ENCODE results near the gene GRM4.

Gene GRM4

DNA sequence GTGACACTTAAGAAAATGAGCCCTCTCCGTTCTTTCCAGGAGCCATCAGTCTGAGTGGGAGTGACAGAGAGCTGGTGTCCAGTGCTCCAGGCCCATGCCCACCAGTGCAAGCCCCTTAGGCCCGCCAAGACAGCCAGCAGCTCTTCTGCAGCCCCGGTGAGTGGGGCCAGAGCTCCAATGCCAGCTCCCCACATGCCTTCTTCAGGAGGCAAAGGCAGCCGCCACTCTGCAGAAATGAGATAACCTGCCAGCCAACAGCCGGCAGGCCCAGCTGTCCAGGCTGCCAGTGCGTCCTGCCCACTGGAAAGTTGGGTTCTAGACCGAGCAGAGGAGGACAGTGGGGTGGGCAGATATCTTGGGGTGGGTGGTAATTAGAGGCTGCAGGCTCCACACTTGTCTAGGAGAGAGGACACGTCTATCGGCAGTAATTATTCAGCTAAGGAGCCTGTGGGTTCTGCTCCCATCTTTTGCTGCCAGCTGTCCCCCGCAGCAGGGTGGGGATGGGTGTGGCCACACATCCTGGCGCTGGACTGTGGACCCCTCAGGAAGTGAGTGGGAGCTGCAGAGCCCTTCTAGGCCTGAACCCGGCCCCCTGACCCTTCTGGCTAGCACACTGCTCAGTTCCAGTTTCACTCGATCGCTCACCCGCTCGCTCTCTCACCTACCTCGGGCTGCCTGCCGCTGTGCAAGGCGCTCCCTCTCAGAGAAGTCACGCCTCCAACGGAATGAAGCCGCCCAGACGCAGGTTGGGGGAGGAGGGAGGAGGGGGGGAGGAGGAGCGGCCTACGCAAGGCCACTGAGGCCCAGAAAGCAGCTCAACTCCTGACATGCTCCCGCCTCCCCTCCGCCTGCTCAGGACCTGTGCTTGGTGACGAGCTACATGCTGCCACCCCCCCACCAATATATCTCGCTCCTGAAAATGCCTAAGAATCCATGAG lies 3.6 kb downstream of the GRM4 start:
- DNase-seq: peak in 1 of 2 experiments; percentile 16

DNA sequence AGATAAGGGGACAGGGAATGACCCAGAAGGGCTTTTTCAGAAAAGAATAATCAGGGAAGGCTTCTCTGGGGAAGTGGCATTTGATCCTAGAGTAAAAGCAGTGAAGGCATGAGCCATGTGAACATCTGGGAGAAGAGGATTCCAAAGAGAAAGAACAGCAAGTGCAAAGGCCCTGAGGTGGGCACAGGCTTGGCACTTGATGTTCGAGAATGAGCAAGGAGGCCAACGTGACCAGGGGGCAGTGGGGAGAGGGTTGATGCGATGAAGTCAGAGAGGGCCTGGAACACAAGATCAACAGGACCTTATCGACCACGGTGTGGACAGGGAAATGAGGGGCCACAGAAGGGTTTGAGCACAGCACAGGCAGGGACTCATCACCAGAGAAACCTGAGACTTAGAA lies 5.8 kb downstream of the GRM4 start:
- DNase-seq: no peak

DNA sequence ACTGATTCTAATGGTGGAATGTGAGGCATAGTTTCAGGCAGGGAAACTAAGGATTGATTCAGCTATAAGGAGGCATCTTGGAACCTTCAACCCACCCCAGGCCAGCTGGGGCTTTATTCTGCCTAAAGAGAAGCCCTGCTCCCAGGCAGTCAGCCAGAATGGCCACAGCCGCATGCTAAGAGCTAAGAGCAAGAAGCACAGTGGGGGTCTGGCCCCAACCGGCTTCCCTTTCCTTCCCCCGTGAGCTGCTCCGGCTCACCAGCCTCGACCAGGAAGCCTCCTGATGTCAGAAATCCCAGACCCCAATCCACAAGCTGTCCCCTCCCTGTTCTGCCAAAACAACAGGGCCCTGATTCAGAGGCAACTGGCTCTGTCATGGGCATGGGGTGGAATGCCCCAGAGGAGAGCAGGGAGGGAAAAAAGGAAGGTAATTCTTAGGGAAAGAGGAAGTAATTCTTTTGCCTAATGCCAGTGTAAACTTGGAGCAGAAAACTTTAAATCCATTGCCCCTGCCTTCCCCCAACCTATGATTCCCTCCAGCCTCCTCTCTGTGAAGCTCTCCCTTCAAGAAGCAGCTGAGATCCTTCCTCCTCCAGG lies 6.9 kb downstream of the GRM4 start:
- no peak for DNase-seq

DNA sequence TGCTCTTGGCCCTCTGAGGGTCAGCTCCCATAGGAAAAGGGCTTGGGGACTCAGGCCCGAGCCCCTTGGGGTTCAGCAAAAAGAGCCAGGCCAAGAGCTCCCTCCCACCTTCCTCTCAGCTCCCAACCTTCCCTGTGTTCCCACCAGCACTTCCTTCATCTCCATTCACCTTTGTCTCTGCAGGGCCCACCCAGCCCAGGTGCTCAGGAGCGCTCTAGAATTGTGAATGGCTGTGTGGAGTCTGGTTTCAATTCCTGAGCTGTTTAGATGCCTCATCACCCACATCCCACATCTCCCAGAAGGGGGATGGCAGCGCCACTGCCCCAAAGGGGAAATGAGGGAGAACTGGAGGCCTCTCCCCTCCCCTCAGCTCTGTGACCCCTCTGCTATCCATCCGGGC lies 7.7 kb downstream of the GRM4 start:
- DNase-seq: no peak

DNA sequence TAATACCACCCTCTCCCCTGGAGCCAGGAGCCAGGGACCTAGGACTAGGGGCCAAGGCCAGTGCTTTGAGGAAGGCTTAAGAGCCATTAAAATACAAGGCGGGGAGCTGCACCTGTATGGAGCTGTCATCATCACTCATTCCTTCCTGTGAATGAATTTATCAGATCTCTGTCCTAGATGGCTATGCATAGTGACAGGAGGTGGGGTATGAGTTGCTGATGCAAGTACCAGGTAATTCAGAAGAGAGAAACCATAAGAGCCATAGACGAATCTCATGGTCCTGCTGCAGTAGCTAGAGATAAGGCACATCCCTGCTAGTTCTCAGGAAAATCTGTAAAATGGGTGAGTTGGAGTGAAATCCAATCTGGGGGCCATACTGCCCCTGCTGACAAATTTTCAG lies 10.3 kb downstream of the GRM4 start:
- no peak for DNase-seq

DNA sequence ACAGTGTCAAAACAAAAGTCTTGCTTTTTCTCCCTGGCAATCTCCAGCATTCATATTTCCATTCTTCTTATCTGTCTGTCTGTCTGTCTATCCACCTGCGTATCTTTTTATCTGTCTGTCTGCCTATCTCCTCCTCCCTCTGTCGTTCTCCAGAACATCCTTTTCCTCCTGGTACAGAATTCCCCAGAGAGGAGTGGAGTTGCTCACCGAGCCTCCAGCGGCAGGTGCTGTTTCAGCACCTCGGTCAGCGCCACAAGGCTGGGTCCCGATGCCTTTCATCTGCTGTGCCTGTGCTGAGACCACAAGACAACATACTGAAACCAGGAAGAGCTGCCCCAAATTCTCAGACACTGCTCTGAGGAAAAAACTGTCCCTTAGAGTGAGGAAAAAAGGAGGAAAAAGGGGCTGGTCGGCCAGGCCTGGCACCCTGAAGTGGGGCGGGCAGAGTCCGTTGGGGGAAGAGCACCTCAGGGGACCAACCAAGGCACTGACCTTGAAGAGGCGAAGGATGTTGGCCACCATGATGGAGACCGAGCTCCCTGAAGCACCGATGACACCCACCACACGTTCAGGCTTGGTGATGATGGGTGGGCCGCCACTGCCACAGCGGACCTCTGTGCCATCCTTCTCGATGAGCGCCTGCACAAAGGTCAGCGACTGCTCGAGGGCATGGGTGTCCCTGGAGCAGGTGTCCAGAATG lies 13.3 kb downstream of the GRM4 start:
- peak in 1 of 2 experiments; percentile 36 for DNase-seq

DNA sequence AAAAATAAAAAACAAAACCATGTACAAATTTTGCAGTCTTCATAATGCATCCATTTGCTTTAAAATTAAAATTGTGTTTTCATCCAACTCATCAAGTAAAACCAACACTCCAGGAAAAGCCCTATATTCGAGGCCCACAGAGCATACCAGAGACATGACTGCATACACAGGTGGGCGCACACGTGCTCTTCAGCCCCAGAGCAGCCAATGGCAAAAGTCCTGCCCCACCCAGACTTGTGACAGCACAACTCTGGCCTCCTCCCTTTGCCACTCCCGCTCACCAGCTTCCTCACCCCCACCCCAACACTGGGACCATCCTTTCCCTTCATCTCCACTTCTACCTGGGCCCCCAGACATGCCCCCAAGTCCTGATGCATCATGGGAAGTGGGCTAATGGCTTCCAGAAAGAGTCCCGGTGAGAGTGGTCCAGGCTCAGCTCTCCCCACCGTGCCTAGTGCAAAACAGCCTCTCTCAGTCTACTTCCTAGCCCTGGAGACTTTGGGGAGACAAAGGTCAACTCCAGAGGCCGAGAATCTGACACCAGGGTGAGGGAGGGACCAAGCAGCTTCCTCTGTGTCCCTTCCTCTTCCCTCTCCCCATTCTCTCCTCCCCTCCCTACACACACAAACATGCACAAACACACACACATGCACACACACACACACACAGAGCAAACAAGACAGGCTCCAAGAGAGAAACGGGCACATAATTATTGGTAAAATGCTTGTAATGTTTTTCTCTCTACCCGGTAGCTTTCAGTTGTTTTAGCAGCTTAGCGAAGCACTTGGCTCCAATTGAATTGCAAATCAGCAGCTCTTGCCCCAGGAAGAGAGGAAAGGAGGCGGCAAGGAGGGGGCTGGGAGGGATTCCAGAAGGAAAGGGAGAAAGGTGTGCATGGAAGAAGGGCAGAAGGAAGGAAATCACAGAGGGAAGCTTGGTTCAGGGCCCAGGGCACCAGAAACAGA lies 14.3 kb downstream of the GRM4 start:
- no peak for DNase-seq

DNA sequence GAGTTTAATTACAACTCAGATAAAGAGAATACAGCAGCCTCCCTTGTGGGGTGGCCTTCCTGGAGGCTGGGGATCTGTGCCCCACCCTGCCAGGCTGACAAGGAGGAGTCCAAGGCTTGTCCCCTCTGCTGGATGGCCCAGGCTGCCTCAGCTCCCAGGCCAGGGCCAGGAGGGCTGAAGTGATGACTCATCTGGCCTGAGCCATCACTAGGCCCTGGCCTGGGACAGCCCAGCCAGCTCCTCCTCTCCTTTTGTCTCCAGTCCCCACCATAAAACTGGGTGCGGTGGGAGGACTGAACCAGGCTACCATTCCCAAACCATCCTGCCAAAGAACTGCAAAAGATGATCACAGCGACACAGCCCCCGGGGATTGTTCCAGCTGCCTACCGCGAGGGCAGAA lies 15.0 kb downstream of the GRM4 start:
- no peak for DNase-seq

DNA sequence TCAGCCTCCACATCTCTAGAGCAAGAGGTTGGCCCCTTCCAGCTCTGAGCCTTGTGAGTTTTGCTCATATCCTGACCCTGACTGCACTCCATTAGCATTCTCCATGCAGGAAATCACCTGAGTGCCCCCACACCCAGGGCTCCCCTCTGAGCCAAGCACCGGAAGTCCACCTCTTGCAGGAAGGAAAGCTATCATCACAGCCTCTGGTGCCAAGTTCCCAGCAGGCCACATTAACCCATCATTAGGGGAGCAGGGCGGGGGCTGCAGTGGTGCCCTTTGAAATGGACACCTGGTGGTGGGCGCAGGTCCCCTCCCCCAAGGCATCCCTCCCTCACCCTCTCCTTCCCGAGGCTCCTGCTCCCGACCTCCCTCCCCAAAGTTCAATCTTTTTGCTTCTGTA lies 16.1 kb downstream of the GRM4 start:
- no peak for DNase-seq

DNA sequence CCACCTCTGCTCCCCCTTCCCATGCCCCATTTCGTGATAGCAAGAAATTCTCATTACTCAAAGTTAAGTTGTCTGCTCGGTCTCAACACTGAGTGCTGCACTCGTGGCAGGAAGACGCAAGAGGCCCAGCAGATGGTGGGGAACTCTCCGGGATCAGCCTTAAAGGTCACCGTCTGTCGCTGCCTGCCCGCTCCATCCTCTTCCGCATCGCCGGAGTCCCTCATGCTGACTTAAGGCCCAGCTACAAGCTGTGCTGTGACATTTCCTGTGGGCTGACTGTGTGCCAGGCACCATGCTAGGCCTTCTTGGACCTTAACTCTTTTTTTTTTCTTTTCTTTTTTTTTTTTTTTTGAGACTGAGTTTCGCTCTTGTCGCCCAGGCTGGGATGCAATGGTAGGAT lies 17.8 kb downstream of the GRM4 start:
- no peak for DNase-seq

DNA sequence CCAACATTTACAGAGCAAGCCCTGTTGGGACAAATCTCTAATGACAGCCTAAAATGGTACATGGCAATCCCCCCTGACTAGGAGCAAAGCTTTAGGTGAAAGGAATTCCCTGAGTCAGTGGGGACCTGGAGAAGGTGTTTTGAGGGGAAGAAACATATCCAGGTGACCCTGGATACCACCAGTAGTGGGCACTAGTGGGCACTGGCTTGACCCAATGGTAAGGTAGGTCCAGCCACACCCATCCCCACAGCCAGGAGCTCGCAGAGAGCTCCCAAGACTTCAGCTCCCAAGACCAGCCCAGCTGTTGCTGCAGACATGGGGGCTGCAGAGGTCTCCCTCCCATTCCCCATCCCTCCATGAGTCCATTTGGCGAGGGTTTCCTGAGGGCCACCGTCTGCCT lies 19.5 kb downstream of the GRM4 start:
- DNase-seq: no peak

DNA sequence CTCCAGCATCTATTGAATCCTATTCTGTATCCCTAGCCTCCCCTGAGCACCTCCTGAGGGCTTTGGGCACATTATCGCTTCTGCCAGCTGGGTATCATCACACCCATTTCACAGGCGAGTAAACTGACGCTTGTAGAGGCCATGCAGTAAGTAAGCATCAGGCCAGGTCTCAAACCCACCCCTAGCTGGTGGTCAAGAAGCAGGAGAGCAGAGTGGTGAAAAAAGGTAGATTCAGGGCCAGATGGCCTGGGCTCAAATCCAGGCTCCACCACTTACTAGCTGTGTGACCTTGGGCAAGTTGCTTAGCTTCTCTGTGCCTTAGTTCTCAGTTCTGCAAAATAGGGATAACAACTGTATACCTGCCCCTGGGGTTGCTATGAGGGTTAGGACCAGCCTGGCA lies 19.9 kb downstream of the GRM4 start:
- no peak for DNase-seq

DNA sequence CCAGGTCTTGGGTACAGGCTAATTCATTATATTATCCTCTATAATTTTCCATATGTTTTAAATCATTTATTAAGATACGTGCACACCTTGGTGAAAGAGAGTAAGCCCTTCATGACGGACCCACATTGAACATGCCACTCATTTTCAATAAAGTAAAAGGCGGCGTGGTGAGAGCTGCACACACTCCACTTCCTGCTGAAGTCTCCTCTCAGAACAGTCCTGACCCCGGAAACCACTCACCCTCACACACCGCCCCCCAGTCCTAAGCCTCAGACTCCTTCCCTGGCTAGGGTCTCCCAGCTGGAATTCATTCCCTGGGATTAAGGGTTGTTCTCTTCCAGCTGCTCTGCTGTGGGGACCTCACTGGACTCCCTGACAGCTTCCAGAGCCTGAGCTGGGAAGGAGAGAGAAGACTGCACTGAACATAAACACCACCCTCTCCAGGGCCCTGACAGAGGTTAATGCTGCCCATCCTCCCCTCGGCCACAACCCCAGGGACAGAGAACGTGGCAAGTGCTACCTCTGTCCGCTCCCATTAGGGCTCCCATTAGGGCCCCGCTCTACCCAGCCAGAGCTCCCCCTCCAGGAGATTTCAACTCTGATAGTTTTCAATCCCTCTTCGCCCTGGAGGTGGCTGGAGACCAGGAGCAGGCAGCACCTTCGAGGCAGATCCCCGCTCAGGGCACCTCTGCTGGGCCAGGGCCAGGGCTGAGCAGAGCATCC lies 24.8 kb downstream of the GRM4 start:
- DNase-seq: no peak

DNA sequence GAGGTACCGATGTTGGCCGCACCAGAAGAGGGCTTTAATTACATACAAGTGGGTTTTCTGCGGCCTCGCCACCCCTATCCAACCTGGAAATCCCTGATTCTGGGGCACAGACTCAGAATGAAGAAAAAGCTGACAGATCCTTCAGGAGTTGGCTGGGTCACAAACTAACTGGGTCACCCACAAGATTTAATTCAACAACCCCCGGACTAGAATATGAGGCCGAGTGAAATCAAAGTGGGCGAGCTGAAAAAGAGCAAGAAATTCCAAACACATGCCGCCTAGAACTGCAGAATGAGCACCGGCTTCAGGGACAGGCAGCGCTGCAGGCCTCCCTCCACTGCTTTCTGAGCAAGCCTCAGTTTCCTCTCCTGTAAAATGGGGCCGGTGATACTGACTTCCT lies 30.0 kb downstream of the GRM4 start:
- no peak for DNase-seq

DNA sequence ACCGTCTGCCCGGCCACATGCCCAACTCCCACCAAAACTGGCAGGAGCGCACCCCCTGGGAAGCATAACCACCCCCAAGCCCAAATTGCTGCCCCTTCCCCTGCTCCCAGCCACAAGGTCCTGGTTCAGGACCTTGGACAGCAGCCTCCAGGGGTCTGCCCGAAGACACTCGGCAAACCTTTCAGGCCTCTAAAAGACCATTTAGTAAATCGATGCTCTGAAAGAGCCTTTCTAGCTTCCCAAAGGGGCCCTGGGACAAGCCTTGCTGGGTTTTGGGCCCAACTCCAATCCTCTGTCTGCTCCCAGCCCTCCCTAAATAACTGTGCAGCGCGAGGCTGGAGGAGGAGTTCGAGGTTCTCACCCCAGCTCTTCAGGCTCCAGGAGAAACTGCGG lies 30.5 kb downstream of the GRM4 start:
- DNase-seq: no peak

DNA sequence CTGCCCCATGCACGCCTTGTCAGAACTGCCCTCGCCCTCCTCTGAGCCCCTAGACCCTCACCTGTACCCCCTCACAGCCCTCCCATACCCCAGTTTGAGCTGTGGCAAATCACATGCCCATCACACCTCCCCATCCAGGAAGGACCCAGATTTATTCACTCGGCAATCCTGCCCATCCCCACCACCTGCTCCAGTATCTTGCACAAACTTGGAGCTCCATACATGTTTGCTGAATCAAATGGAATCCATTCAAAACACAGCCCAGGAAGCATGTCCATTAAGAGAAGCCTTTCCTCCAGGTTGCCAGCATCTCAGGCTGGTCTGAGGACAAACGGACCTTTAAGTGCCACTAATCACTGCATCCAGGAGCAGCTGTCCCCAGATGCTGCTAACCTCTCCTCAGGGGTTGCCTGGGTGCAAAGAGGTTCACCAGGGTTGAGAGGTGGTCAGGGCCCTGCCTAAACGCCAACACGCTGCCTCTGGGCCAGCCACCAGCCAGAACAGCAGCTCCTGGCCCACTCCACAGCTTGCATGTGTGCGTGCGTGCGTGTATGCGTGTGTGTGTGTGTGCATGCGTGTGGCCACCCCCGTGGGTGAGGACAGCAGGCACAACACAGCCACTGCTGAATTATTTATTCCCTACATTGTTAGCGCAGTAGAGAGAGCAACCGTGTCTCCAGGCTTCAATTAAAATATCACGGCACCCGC lies 31.0 kb downstream of the GRM4 start:
- no peak for DNase-seq

DNA sequence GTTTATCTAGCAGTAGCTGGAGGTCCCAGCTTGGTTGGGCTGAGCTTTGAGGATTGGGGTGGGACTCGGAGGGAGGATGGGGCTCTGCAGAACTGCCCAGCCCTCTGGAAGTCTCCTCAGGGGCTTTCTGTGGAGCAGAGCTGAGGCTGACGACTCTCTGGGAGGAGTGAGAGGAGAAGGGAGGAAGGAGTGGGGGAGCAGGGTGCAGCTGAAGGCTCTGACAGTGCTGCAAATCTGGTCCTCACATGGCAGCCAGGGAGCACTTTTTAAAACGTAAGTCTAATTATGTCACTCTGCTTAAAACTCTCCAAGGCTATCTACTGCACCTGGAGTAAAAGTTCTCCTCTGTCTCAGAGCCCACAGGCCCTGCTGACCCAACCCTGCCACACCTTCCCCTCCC lies 32.4 kb downstream of the GRM4 start:
- DNase-seq: no peak

DNA sequence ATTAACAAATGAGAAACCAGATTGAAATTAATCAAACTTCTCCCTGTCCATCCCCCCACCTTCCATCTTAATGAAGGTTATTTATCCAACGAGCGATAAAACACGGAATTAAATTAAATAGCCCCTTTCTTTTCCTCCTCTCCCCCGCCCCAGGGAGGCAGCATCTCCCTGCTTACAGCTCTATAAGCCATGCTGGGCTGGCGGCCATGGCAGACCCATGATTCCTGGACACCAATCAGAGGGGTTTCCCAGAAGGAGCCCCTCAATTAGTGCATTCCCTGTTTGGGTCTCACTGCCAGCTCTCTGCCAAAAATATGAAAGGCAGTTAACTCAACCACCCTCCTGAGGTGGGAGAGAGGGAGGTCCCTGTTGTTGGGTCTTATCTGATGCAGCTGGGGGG lies 33.8 kb downstream of the GRM4 start:
- no peak for DNase-seq

DNA sequence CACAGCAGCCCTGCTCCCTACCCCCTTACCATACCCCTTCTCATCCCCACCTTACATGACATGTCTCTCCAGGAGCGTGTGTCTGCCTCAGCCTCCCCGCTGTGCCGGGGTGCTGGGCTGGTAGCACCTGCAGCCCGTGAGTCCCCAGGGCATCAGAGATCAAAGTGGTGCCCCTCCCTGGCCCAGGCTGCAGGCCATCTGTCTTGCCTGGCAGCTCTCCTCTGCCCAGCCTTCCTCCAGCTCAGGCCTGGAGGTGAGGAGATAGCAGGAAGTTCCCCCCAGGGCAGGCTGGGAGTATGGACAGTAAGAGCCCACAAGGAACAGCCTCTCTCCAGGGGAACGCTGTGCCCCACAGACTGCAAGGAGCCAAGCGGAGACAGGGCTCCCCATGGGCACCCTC lies 35.3 kb downstream of the GRM4 start:
- DNase-seq: no peak

DNA sequence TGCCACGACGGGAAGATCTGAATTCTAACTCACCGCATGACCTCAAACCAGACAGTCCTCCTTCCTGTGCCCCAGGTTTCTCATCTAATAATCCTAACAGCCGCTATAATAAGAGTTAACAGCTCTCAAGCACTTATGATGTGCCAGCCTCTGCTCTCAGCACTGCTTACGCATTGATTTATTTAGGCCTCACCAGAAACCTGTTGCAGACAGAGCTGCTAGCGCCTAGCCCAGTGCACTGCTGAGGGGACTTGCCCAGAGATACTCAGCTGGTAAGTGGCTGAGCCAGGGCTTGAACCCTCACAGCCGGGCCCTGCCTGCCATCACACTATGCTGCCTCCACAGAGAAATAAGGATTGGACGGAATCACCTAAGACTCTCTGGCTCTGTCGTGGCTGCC lies 37.7 kb downstream of the GRM4 start:
- DNase-seq: no peak

DNA sequence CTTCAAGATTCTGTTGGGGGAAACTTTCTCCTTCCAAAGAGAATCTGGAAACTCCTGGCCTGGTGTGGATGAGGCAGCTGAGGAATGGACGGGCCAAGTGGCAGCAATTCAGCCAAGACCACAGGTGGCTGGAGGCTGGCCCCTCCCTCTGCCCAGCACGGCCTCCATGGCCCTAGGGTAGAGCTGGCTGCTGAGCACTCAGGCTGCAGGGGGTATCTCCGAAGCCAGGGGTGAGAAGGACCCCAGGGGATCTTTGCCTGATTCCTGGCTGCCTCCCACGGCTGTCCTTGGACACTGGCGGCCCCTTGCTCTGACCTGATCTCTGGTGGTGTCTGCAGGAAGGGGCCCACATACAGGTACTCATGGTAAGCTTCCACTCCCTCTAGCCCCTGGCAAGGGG lies 39.0 kb downstream of the GRM4 start:
- DNase-seq: no peak

DNA sequence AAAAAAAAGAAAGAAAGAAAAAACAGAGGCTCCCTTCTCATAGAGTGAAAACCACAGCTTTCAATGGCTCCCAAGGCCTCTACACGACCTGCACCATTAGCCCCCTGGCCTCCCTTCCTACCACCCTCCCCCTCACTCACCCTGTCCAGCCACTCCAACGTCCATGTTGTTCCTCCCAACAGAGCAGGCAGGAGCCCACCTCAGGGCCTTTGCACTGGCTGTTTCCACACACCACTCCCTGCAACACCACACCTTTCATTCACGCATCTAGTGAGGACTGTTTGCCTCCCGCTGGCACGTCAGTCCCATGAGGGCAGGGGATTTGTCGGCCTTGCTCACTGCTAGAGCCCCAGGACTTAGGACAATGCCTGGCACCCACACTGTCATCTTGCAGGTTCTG lies 39.5 kb downstream of the GRM4 start:
- no peak for DNase-seq

All from NCI-H187 (cell line).